ENCODE data around the gene ABHD8.

ABHD8 gene

DNA sequence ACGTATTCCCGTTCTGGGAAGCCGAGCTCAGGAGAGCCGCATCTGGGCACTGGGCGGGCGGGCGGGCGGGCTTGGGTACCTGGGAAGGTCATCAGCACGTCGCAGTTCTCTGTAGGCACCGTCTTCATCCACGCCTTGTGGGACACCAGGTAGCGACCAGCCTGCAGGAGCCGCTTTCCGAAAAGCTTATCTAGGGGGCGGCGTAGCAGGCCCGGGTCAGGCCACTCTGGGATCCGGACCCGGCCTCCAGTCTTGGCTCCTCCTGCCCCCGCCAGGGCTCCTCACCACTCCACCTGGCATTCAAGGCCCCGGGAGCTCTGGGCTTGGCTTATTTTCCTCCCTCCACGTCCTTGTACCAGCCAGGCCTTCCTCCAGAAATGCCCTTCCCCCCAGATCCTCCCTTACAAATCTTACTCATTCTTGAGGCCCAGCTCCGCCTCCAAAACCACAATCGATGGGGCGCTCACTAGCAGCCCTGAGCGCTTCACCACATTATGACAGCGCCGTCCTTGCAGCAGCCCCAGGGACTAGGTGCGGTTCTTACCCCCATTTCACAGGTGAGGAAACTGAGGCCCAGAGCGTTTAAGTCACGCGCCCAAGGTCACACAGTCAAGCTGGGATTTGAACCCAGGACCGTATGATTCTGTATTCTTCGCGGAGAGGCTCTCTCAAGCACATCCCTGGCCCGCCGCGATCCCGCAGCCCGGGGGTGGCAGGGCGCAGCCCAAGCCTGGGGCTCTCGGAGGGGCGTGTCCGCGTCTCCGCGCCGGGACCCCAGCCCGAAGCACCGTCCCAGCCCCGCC, 30.6 kb upstream of the ABHD8 start:
- peak; percentile 46 to 67 for DNase-seq (ENCODE audit: low read depth in 2 of 2, low spot score in 1 of 2)

DNA sequence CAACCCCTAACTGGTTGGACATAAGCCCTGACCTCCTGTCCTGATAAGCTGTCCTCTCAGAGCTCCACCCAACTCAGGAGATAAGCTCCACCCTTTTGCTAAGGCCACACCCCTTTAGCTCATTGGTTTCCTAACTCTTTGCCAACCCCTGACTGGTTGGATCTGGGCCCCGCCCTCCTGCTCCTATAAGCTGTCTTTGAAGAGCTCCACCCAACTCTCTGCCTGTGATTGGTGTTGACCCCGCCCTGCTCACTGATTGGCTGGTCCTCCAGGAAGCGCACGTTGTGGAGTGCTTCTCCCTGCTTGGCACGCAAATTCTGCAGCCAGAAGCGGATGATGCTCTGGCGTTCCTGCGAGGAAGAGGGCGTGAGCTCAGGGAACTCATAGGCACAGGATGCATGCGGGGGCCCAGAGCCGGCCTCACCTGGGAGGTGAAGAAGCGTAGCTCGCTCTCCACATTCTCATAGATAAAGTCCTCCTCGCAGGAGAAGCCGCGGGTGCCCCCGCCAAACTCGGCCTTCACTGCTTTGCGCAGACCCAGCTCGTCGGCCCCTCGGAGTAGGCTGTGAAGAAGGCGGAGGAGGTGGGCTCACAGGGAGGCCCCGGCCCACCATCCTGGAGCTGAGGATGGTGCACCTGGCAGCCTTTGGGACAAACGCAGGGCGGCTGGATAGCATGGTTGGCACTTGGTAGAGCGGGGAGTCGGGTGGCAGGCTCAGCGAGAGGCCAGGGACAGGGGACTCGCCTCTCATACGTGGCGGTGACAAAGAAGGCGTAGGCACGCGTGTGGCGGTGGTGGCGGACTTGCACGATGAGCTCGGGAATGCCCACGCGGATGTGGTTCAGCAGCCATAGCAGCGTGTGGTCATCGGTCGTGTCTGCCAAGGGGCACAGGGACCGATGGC, 29.7 kb upstream of the ABHD8 start:
- DNase-seq (ENCODE audit: low read depth in 2 of 2, low spot score in 1 of 2) = no peak

DNA sequence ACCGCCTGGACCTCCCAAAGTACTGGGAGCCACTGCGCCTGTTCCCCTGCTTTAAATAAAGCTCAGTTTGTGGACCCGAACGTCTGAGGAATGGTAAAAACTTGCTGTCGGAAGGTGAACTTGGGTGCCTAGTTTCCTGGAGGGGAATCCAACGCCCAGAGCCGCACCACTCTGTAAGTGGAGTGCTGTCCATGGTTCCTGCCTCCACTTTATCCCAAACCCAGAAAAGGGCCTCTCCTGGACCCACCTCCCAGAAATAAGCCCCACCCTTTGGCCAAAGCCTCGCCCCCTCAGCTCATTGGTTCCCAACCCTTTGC, 29.1 kb upstream of the ABHD8 start:
- DNase-seq (ENCODE audit: low read depth in 2 of 2, low spot score in 1 of 2) = no peak

DNA sequence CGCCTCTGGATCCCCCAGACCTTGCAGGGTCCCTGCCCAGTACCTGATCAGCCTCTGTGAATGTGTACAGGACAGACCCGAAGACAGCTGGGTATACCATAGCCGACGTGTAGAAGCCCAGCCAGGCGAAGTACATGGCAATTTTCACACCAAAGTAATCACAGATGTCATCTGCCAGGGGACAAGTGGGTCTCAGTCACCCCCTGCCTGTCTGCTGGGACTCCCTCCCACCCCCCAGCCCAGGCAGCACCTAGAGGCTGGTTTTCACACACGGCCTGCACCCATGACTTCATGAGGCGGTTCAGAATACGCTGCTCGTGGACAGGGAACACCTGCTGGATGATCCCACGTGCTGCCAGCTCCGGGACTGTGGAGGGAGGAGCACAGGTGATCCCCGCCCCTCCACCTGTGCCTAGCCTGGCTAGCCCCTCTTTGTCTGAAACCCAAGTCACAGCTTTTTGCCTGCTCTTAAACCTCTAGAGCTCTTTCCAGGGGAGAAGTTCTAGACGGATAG, 27.9 kb upstream of the ABHD8 start:
- no peak for DNase-seq (ENCODE audit: low read depth in 2 of 2, low spot score in 1 of 2)

DNA sequence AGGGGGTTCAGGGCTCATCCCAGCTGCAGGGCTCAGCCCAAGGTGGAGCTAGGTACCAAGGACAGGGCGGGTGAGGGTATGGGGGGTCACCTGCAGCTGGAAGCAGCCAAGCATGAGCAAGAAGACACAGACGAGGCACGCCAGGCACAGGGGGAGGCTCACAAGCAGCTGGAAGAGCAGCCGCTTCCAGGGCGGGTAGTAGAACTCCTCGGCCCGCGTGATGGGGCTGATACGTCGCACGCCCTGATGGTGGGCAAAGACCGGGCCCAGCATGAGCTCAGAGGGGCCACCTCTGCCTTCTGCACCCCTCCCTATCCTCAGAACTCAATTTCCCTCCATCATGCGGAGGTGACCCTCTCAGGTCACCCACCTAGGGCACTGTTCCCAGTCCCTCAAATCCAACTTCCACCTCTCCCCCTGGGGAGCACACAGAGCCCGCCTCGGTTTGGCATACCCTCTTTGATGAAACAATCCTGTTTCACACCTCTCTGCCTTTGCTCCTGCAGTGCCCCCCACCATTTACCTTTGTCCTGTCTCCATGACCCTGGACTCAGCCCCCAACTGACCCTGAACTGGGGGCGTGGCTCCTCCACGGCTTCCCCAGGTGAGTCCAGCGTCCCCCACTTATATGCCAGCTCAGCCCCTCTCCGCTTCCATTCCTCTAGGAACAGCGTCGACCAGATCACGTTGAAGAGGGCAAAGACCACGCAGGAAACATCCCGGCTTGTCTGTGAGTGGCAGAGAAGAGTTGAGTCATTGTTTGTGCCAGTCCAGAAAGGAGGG, 27.2 kb upstream of the ABHD8 start:
- DNase-seq (ENCODE audit: low read depth in 2 of 2, low spot score in 1 of 2) = no peak

DNA sequence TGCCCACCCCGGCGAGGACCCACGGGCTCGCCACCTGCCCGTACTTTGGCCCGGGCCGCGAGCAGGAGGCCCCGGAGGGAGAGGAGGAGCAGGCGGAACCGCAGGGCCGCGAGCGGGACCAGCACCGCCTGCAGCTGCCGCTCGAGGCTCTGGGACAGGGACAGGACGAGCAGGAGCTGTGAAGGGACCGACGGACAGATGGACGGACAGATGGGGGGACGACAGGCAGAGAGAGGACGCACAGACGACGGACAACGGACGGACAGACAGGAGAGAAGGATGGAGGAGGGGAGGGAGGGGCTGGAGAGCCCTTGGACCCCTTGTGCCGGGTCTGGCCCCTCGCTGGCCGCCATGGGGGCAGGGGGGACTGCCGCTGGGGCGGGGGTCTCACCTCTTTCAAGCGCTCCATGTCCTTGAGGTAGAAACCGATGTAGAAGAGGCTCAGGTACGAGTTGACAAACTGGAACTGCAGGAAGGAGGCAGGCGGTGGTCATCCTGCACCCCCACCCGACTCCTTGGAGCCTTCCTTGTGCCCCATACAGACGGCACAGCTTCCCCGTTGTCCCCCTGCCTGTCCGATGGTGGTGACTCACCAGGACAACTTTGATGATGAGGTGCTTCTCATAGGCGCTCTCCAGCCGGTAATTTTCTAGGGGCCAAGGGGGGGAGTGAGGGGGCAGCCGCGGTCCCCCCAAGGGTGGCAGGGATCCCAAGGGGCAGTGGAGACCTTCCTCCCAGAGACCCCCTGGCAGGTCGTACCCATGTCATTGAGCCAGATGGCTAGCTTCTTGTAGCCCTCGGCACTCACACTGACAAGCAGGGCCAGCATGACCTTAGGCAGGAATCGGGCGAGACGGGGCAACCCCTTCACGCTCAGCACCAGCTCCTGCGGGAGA, 26.4 kb upstream of the ABHD8 start:
- no peak for DNase-seq (ENCODE audit: low read depth in 2 of 2, low spot score in 1 of 2)

DNA sequence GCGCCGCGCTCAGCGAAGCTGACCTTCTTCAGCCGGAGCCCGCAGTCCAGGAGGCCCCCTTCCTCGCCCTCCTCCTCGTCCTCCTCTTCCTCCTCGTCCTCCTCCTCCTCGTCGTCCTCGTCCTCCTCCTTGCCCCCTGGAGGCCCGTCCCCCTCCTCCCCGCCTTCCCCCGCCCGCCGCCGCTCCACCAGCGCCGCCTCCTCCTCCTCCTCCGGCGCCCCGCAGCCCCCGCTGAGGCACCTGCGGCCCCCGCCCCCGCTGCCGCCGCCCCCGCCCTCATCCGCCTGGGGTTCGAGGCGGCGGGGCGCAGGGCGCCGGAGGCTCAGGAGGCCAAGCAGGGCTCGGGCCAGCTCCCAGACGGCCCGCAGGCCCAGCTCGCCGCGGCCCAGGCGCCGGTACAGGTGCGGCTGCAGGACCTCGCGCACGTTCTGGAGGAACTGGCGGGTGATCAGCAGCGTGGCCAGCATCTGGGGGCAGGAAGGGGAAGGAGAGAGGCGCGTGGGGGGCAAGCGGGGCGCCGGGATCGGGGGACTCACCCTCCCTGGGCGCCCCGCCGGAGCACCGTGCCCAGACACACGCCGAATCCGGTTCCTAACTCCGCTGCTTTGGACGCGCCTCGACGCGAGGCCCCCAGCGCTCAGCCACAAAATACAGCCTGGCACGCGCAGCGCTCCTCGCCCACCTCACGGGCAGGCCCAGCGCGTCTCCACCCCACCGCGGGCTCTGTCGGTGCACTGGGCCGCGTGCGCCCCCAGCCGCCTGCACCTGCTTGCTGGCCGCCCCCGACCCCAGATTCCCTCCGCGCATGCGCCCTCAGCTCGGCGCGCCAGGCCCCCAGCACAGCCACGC, 25.5 kb upstream of the ABHD8 start:
- DNase-seq (ENCODE audit: low read depth in 2 of 2, low spot score in 1 of 2) = peak in 1 of 2 donors; percentile 23

DNA sequence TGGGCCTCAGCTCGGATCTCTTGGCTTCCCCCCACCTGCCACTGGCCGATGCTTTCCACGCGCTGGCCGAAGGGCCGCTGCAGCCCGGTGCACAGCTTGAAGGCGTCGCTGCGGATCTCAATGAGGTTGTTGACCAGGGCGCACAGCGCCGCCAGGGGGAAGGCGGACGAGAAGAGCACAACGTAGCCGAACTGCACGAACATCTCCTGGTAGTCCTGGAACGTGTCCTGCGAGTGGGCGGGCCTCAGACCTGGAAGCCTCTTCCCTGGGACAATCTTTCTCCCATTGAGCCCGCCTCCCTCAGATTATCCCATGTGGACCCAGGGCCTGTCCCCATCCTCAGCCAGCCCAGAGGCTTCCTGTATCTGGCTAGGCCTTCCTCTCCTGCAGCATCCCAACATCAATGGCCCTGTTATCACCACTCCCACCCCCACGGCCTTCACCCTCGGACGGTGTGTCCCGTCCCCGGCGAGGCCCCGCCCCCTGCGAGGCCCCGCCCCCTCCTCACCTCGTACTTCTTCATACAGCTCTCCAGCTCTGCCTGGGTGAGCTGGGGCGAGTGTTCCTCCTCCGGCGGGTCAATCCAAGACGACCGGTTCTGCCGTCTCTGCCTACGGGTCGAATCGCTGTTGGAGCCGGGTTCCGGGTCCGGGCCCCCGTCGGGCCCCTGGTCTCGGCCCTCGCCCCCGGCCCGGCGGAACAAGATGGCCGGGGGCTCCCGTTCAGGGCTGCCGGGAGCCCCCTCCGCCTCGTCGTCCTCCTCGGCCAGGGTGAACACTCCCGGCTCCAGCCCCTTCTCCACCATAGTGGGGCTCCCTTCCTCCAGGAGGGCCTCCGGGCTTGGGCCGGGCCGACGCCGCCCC, 24.7 kb upstream of the ABHD8 start:
- DNase-seq (ENCODE audit: low read depth in 2 of 2, low spot score in 1 of 2) = no peak

DNA sequence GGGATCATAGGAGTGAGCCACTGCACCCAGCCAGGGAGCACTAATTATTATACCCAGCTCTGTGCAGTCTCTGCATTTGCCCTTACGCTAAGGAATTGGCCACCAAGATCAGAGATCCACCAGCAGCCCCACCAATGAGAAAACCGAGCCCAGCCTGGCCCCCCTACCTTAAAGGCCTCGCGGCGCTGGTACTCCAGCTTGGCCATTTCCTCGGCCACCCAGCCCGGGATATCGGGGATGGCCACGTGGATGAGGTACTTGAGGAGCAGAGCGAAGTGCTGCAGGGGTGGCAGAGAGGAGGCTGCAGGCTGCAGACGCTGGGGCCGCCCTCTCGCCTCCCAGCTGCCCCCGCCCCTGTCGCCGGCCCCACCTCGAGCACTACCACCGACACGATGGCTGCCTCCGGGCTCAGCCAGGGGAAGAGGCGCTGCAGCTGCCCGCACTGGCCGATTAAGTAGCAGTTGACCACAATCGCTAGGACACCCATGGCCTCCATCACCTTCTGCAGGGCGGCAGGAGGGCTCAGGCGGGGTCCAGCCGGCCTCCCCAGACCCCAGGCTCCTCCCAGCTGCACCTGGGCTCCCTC, 23.9 kb upstream of the ABHD8 start:
- no peak for DNase-seq (ENCODE audit: low read depth in 2 of 2, low spot score in 1 of 2)

DNA sequence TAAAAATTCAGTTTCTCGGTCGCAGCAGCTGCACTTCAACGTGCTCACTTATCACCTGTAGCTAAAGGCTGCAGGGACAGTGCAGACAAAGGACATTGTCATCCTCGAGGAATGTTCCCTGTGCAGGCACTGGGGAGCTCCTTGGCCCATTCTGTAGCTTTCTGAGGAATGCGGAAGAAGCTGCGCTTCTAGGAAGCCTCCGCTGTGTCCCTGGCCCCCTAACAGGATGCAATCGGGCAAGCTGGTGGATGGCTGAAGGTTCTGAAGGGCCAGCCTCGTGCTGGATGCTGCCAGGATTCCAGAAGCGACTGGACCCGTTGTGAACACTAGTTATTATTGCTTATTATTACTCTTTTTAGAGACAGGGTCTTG, 23.4 kb upstream of the ABHD8 start:
- DNase-seq (ENCODE audit: low read depth in 2 of 2, low spot score in 1 of 2) = no peak

DNA sequence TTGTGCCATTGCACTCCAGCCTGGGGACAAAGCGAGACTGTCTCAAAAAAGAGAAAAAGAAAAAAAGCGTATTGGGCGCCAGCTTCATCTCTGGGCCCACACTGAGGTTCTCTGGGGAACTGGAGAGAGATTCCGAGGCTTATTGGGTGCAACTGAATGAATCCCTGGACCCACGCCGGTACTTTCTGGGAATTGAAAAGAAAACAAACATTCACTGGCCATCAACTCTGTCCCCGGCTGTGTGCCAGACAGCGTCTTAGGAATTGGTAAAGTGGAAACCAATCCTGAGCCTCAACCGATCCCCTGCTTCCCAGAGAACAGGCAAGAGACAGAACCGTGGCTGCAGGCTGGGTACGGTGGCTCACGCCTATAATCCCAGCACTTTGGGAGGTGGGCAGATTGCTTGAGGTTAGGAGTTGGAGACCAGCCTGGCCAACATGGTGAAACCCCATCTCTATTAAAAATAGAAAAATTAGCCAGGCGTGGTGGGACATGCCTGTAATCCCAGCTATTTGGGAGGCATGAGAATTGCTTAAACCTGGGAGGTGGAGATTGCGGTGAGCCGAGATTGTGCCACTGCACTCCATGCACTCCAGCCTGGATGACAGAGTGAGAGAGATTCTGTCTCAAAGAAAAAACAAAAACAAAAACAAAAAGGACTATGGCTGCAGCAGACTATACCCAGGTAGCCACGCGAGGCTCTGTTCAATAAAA, 22.8 kb upstream of the ABHD8 start:
- DNase-seq (ENCODE audit: low read depth in 2 of 2, low spot score in 1 of 2) = no peak

DNA sequence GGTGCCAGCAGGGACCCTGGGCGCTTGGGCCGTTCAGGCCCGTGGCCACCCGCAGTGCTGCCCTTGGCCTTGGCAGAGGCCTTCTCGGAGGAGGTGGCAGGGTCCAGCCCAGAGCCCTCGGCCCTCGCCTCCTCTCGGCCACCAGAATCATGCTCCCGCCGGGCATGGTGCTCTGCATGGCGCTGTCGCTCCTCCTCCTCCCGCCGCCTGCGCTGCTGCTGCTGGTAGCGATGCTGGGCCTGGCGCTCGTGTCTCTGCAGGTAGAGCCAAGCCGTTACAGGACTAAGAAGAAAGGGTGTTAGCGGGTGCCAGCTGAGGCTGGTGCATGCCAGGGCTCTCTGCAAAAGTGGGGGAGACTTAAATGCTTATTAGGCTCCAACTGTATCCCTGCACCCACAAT, 21.9 kb upstream of the ABHD8 start:
- DNase-seq (ENCODE audit: low read depth in 2 of 2, low spot score in 1 of 2) = no peak

DNA sequence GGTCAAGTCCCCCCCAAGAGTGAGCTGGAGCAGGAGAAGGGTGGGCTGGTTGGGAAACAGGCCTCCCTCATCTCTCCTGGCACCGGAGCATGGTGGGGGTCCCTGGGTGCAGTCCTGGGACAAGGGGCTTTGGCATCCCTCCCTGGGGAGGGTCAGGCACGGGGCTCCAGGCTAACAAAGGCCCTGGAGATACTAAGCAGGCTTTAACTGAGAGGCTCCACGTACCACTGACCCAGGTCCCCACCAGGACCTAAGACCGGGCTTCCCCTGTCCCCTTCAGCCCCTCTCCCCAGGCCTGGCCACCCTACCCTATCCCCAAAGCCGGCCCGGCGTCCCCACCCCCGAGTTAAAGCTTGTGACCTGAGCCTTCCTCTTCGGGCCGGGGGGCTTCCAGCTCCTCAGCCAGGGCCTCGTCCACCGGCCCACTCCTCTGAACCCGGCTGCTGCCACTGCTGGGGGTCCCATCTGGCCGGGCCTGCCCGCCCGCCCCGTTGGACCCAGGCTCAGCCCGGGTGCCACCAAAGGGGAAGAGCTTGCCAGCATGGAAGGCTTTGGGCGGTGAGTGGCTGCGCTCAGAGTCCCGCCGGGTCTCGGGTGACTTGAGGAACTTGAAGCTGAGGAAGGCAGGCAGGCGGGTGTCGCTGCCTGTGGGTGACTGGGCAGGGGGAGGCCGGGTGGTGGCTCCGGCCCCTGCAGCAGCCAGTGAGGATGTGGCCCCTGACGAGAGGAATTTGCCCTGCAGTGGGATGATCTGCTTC, 21.3 kb upstream of the ABHD8 start:
- DNase-seq (ENCODE audit: low read depth in 2 of 2, low spot score in 1 of 2) = no peak

DNA sequence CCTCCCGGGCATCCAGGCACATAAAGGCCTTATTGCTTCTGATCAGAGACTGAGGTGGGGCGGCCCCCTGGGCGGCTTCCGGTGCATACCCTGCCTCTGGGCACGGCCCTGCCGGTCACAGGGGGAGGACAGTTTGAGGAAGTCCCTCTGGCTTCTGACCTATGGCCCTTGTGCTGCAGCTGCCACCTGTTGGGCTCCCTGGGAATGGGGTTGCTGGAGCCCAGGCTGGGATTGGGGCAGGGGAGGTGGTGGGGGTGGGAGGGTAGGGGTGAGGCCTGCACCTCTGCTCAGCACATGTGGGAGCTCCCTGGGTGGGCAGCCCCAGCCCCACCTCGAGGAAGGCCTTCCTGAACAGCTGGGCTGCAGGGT, 20.7 kb upstream of the ABHD8 start:
- DNase-seq (ENCODE audit: low read depth in 2 of 2, low spot score in 1 of 2) = no peak

DNA sequence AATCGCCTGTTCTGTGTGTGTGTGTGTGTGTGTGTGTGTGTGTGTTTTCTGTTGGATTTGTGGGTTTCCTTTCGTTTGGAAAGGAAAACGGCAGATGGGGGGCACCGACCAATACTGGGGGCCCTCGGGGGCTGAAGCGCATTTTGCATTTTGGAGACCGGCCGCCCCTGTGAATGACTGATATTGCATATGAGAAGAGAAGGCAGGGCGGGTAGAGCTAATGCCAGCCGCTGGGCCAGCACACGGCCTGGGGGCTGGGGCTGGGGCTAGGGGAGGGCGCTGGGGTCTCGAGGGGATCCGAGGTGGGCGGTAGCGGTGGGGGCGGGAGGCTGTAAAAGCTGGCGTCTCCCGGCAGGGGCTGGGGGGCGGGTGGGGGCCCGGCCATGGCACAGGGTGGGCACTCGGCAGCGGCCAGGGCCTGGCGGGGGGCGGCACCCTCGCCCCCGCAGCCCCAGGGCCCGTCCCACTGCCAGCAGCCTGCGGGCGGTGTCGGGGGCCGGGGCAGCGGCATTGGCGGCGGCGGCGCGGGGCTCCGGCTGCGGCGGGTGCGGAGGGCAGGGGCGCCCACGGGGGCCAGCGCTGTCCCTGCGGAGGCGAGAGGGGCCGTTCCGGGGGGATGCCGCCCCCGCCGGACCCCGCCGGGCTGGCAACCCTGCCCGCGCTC, 20.2 kb upstream of the ABHD8 start:
- no peak for DNase-seq (ENCODE audit: low read depth in 2 of 2, low spot score in 1 of 2)

DNA sequence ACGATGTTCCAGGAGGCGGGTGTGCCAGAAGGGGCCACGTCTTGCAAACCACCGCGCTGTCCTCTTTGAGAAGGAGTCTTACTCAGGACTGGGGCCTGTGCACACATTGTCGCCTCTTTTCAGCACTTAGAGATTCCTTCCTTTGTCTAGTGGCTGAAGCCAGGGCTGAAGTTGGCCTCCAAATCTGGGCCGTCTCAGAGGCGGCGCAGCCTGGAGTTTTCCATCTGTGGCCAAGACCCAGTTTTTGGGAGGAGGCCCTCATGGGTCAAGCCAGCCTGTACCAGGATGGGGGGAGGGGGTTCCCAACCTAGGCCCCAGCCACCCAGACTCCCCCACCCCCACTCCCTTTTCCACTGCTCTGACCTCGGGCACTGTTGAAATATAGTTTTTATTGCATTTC, 19.6 kb upstream of the ABHD8 start:
- no peak for DNase-seq (ENCODE audit: low read depth in 2 of 2, low spot score in 1 of 2)
